ENCODE data around the gene GPR12. TPM values are rescaled to one million over a fixed set of nuclear protein-coding genes. Genes with fewer than 3 reads are reported as not detected.

Gene GPR12
- total and polyA plus RNA-seq, 12 donors, result not detected

DNA sequence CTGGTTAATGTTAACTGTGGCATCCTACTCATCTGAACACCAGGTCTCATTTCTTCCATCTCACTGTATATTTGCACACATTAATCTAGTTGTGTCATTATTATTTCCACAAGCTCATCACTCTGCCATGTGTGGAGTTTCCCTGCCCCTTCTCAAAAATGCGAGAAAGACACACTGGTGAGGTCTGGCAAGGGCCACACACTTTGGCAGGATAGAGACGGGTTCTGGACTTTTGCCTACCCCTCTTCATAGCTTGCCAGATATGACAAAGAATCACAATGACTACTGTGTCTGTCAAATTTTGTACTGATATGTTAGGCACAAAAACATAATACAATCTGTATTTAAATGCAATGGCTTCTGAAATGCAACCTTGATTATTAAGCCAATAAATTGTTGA lies 12.9 kb downstream of the GPR12 start:
- H3K27me3 ChIP-seq, result peaks cover 13% of the 10 kb centered on the region
- H3K4me3 ChIP-seq, result no peak overlapping the region

DNA sequence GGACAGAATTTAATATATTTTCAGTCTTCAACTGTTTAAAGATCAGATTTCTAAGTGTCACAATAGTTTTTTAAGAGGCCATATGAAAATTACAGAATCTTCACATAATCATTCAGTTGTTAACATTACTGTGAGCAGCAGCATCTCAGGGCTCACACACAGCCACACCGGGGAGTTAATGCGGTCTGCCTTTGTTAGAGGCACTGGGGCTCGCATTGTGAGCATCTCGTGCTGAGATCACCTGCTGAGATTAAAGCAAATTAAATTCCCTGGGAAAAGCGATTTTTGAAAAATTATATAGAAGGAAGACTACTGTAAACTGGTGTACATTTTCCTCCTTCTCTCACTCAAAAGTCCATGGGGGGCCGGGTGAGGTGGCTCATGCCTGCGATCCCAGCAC lies 16.6 kb downstream of the GPR12 start:
- no peak overlapping the region for H3K27ac ChIP-seq
- H3K4me3 ChIP-seq, result no peak overlapping the region
- DNase-seq, result no peak
- intact Hi-C loops (cut with DNase I), result no loop called here
- 49 to 58% (median 54%) methylated on average over 7 of the region's 7 CpGs for WGBS, 4 donors
- H3K27me3 ChIP-seq, result peaks cover 23% of the 10 kb centered on the region
- H3K36me3 ChIP-seq (replicated peaks in 1 of 2), result no peaks in the 10 kb centered on the region
- H3K4me1 ChIP-seq (replicated peaks in 1 of 2), result no peaks in the 10 kb centered on the region
- no peaks in the 10 kb centered on the region for H3K9me3 ChIP-seq (replicated peaks in 1 of 3)
- TF ChIP-seq, protein P1, sequence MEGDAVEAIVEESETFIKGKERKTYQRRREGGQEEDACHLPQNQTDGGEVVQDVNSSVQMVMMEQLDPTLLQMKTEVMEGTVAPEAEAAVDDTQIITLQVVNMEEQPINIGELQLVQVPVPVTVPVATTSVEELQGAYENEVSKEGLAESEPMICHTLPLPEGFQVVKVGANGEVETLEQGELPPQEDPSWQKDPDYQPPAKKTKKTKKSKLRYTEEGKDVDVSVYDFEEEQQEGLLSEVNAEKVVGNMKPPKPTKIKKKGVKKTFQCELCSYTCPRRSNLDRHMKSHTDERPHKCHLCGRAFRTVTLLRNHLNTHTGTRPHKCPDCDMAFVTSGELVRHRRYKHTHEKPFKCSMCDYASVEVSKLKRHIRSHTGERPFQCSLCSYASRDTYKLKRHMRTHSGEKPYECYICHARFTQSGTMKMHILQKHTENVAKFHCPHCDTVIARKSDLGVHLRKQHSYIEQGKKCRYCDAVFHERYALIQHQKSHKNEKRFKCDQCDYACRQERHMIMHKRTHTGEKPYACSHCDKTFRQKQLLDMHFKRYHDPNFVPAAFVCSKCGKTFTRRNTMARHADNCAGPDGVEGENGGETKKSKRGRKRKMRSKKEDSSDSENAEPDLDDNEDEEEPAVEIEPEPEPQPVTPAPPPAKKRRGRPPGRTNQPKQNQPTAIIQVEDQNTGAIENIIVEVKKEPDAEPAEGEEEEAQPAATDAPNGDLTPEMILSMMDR (IDR thresholded peaks at IDR 0.05), result no peak
- no peak for TF ChIP-seq POLR2A (IDR thresholded peaks at IDR 0.05)

More for the DNA sequence above, 12.9 kb downstream of the GPR12 start:
- TF ChIP-seq POLR2A (IDR thresholded peaks at IDR 0.05), result no peak
- TF ChIP-seq, protein P1 (IDR thresholded peaks at IDR 0.05), result no peak
- intact Hi-C loops (cut with DNase I), result no loop called here
- no peak overlapping the region for H3K27ac ChIP-seq
- no peaks in the 10 kb centered on the region for H3K9me3 ChIP-seq (replicated peaks in 1 of 3)
- H3K36me3 ChIP-seq (replicated peaks in 1 of 2), result no peaks in the 10 kb centered on the region
- no peak for DNase-seq
- 55 to 69% (median 58%) methylated on average over 2 of the region's 2 CpGs for WGBS, 4 donors
- no peaks in the 10 kb centered on the region for H3K4me1 ChIP-seq (replicated peaks in 1 of 2)

DNA sequence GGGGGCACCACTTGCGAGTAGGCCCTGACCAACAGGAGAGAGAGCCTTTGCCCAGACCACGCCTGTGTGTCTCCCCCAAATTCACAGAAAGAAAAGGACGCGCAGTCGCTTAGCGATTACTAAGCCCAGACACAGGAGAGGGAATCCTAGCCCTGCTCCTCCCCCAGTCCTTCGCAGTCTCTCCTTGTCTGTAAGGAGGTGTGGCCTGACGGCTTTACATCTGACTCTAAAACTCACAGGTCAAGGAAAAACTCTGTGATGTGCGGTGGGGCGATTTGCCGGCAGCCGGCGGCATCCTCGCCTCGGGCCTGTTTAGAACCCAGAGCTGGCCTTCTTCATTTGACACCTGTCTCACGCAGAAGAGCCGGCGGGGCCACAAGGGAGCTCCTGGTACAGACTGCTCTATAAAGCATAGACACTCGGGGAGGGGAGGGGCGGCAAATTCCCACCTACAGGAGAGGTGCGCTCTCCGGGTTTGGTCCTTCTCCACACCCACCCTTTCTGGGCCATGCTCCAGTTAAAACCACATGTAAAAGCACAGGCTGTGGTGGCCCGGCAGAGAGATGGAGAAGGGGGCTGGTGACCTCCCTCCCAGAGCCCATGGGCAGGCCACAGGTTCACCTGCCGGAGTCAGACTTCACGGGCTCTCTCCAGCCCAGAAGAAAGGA lies 17.8 kb downstream of the GPR12 start:
- Histone ChIP-seq H3K27ac (no peak overlapping the region), H3K36me3 (replicated peaks in 1 of 2) (no peaks in the 10 kb centered on the region), H3K9me3 (replicated peaks in 1 of 3) (no peaks in the 10 kb centered on the region), H3K4me3 (no peak overlapping the region), H3K4me1 (replicated peaks in 1 of 2) (no peaks in the 10 kb centered on the region), H3K27me3 (peaks cover 23% of the 10 kb centered on the region)
- intact Hi-C loops (cut with DNase I), result no loop called here
- no peak for DNase-seq
- WGBS, 4 donors, result 40 to 52% (median 48%) methylated on average over 23 to 25 of the region's 25 CpGs
- TF ChIP-seq, protein P1 (IDR thresholded peaks at IDR 0.05), result no peak
- no peak for TF ChIP-seq POLR2A (IDR thresholded peaks at IDR 0.05)

- 56 to 72% (median 69%) methylated on average over 9 of the region's 9 CpGs for WGBS, 4 donors
- no peaks in the 10 kb centered on the region for H3K4me1 ChIP-seq (replicated peaks in 1 of 2)
- no peak overlapping the region for H3K4me3 ChIP-seq
- intact Hi-C loops (cut with DNase I), result no loop called here
- H3K27me3 ChIP-seq, result peaks cover 5% of the 10 kb centered on the region
- DNase-seq, result no peak
- H3K27ac ChIP-seq, result no peak overlapping the region
- H3K9me3 ChIP-seq (replicated peaks in 1 of 3), result no peaks in the 10 kb centered on the region
- TF ChIP-seq POLR2A (IDR thresholded peaks at IDR 0.05), result no peak
- TF ChIP-seq, protein P1 (IDR thresholded peaks at IDR 0.05), result no peak
- H3K36me3 ChIP-seq (replicated peaks in 1 of 2), result no peaks in the 10 kb centered on the region
These were observed 24.9 kb downstream of the GPR12 start for GRCh38 chr13:26735677-26736076.

Measured in adrenal gland (tissue), 12 donors.